Transverse colon (tissue), 3 donors: Measurements from ENCODE around the gene F7.

ENCODE experiments used
- EP300 ChIP-seq: sonication (generic); formaldehyde crosslinking; IDR thresholded peaks from one replicate; pipeline ENCODE4 v1.6.1; 2017; ENCODE audit warnings: antibody characterized with exemption, low read depth
- POLR2A ChIP-seq: fragments of 450-650 bp; IDR thresholded peaks from one replicate; pipeline ENCODE4 v1.6.1; 2016; ENCODE audit warnings: antibody characterized with exemption, mild to moderate bottlenecking, moderate library complexity
- TF ChIP-seq, protein P1 (sequence below), 5 experiments: fragments of 200-600 bp in 3 of 5; fragments of 450-650 bp in 2 of 5; sonication (generic) in 3 of 5; IDR thresholded peaks; 1 replicate in 2 of 5; 2 replicates in 3 of 5; pipeline ENCODE4 v1.5.1; 2016 to 2017; ENCODE audit warnings: antibody characterized with exemption in 5 of 5, inconsistent platforms in 3 of 5, mild to moderate bottlenecking in 2 of 5, moderate library complexity in 1 of 5

DNA sequence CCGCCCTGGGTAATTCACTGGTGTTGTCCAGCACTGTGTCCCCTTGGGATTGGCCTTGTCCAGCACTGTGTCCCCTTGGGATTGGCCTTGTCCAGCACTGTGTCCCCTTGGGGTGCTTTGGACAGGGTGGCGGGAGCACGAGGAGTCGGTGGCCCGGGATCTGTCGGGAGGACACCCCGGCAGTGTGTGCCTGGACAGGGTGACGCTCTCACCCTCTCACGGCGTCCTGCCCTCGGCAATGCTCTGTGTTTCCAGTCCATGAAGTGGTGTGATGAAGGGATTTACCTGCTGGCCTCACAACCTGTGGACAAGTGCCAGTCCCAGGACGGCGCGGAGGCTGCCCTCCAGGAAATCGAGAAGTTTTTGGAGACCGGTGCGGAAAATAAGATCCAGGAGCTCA, 29.9 kb upstream of the F7 start:
- TF ChIP-seq, protein P1, sequence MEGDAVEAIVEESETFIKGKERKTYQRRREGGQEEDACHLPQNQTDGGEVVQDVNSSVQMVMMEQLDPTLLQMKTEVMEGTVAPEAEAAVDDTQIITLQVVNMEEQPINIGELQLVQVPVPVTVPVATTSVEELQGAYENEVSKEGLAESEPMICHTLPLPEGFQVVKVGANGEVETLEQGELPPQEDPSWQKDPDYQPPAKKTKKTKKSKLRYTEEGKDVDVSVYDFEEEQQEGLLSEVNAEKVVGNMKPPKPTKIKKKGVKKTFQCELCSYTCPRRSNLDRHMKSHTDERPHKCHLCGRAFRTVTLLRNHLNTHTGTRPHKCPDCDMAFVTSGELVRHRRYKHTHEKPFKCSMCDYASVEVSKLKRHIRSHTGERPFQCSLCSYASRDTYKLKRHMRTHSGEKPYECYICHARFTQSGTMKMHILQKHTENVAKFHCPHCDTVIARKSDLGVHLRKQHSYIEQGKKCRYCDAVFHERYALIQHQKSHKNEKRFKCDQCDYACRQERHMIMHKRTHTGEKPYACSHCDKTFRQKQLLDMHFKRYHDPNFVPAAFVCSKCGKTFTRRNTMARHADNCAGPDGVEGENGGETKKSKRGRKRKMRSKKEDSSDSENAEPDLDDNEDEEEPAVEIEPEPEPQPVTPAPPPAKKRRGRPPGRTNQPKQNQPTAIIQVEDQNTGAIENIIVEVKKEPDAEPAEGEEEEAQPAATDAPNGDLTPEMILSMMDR (IDR thresholded peaks at IDR 0.05) = no peak
- TF ChIP-seq POLR2A (no peak), EP300 (no peak)
